ENCODE results near the gene CHD9NB. TPM values are rescaled to one million over a fixed set of nuclear protein-coding genes. Genes with fewer than 3 reads are reported as not detected.

The CHD9NB gene
- polyA plus RNA-seq, 1 of the 3 experiments (the other 2 are of a cell fraction): 2.7 TPM

- no peaks in the 10 kb centered on the region for H3K36me3 ChIP-seq (replicated peaks in 1 of 2; ENCODE audit: control insufficient read depth in 1 of 2, insufficient read depth in 2 of 2, low read length in 1 of 2)
- peaks cover 64 to 73% of the 10 kb centered on the region in 2 experiments for H3K4me1 ChIP-seq (ENCODE audit: control insufficient read depth in 1 of 2, insufficient read depth in 2 of 2, low read depth in 1 of 2, low read length in 1 of 2)
- H3K4me3 ChIP-seq (ENCODE audit: low read depth in 2 of 2, low read length in 1 of 2): no peak overlapping the region
- ChIA-PET POLR2A (no interaction called here), CTCF (interaction anchor here (1.1 to 2.4 kb wide), 2 partner anchors 15 to 124 kb away, joined by 3 to 14 read pairs; no protein-coding TSS in a partner anchor)
- no peaks in the 10 kb centered on the region for H4K20me1 ChIP-seq (ENCODE audit: insufficient read depth)
- 88% methylated on average over 4 of the region's 4 CpGs for WGBS (ENCODE audit: low lambda C conversion rate)
- no peak overlapping the region for H2AFZ ChIP-seq (ENCODE audit: low read depth)
- no peak overlapping the region for H3K4me2 ChIP-seq
- no peak for DNase-seq
- no peaks in the 10 kb centered on the region for H3K9me2 ChIP-seq
- no peaks in the 10 kb centered on the region for H3K9me3 ChIP-seq
- H3K27me3 ChIP-seq (ENCODE audit: insufficient read depth): no peaks in the 10 kb centered on the region
- peaks cover 34% of the 10 kb centered on the region for H3K79me2 ChIP-seq (ENCODE audit: insufficient read depth)
- H3K27ac ChIP-seq (ENCODE audit: low read depth in 2 of 2, low read length in 1 of 2): peak overlapping the region; percentile 99 to 100
- H3F3A ChIP-seq (replicated peaks; ENCODE audit: insufficient read depth): peaks cover 46% of the 10 kb centered on the region
- TF ChIP-seq RAD21 (IDR thresholded peaks at IDR 0.05; ENCODE audit: low read length) (no peak), TEAD4 (IDR thresholded peaks at IDR 0.05; ENCODE audit: borderline replicate concordance, insufficient read depth) (no peak), NFIC (IDR thresholded peaks at IDR 0.05; ENCODE audit: borderline replicate concordance) (no peak), FOSL2 (IDR thresholded peaks at IDR 0.05; ENCODE audit: borderline replicate concordance, low read depth) (no peak), EP300 (IDR thresholded peaks at IDR 0.05; ENCODE audit: borderline replicate concordance in 1 of 2, low read depth in 1 of 2, low read length in 1 of 2) (no peak), FOXM1 (IDR thresholded peaks at IDR 0.05; ENCODE audit: low read depth) (no peak), ELF1 (IDR thresholded peaks at IDR 0.05) (no peak), NRF1 (IDR thresholded peaks at IDR 0.05; ENCODE audit: low read depth, low read length) (no peak), RFX5 (IDR thresholded peaks at IDR 0.05; ENCODE audit: low read length) (no peak), EZH2phosphoT487 (IDR thresholded peaks at IDR 0.05; ENCODE audit: borderline replicate concordance, low read depth) (no peak)
- TF ChIP-seq, protein P1, sequence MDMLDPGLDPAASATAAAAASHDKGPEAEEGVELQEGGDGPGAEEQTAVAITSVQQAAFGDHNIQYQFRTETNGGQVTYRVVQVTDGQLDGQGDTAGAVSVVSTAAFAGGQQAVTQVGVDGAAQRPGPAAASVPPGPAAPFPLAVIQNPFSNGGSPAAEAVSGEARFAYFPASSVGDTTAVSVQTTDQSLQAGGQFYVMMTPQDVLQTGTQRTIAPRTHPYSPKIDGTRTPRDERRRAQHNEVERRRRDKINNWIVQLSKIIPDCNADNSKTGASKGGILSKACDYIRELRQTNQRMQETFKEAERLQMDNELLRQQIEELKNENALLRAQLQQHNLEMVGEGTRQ (IDR thresholded peaks at IDR 0.05; ENCODE audit: borderline replicate concordance, low read depth, low read length): no peak
- no peak overlapping the region for H3K9ac ChIP-seq
These were observed 31.4 kb upstream of the CHD9NB start for GRCh38 chr16:53084141-53084541.

GRCh38 chr16:53083119-53083518 is 30.4 kb upstream of the CHD9NB start:
- WGBS (ENCODE audit: low lambda C conversion rate): 47% methylated on average over 1 of the region's 1 CpG
- DNase-seq: no peak
- no peak overlapping the region for H2AFZ ChIP-seq (ENCODE audit: low read depth)
- H3K36me3 ChIP-seq (replicated peaks in 1 of 2; ENCODE audit: control insufficient read depth in 1 of 2, insufficient read depth in 2 of 2, low read length in 1 of 2): no peaks in the 10 kb centered on the region
- H3K9ac ChIP-seq: no peak overlapping the region
- no peaks in the 10 kb centered on the region for H3K9me3 ChIP-seq
- peaks cover 74 to 75% of the 10 kb centered on the region in 2 experiments for H3K4me1 ChIP-seq (ENCODE audit: control insufficient read depth in 1 of 2, insufficient read depth in 2 of 2, low read depth in 1 of 2, low read length in 1 of 2)
- ChIA-PET POLR2A (no interaction called here), CTCF (interaction anchor here (5.5 kb wide), 1 partner anchor 28 kb away, joined by 50 read pairs; the partner anchor contains the start of gene CHD9)
- no peaks in the 10 kb centered on the region for H3K27me3 ChIP-seq (ENCODE audit: insufficient read depth)
- no peaks in the 10 kb centered on the region for H4K20me1 ChIP-seq (ENCODE audit: insufficient read depth)
- peaks cover 42% of the 10 kb centered on the region for H3K79me2 ChIP-seq (ENCODE audit: insufficient read depth)
- H3F3A ChIP-seq (replicated peaks; ENCODE audit: insufficient read depth): peaks cover 46% of the 10 kb centered on the region
- no peak overlapping the region for H3K4me2 ChIP-seq
- H3K9me2 ChIP-seq: no peaks in the 10 kb centered on the region
- no peak overlapping the region for H3K4me3 ChIP-seq (ENCODE audit: low read depth in 2 of 2, low read length in 1 of 2)
- H3K27ac ChIP-seq (ENCODE audit: low read depth in 2 of 2, low read length in 1 of 2): peak overlapping the region; percentile 3 to 100; a peak in 3 of 4 replicates
- no peak for TF ChIP-seq USF1 (IDR thresholded peaks at IDR 0.05; ENCODE audit: borderline replicate concordance, low read depth)
- TF ChIP-seq FOSL2 (IDR thresholded peaks at IDR 0.05; ENCODE audit: borderline replicate concordance, low read depth): no peak
- TF ChIP-seq MXI1 (IDR thresholded peaks at IDR 0.05; ENCODE audit: low read depth, low read length): no peak
- no peak for TF ChIP-seq RFX5 (IDR thresholded peaks at IDR 0.05; ENCODE audit: low read length)
- no peak for TF ChIP-seq REST (IDR thresholded peaks at IDR 0.05; ENCODE audit: low read depth, low read length)
- no peak for TF ChIP-seq YY1 (IDR thresholded peaks at IDR 0.05; ENCODE audit: low read depth)
- TF ChIP-seq ZBTB33 (IDR thresholded peaks at IDR 0.05; ENCODE audit: borderline replicate concordance, low read depth): no peak
- TF ChIP-seq RAD21 (IDR thresholded peaks at IDR 0.05; ENCODE audit: low read length): no peak
- no peak for TF ChIP-seq TCF12 (IDR thresholded peaks at IDR 0.05)
- no peak for TF ChIP-seq ELF1 (IDR thresholded peaks at IDR 0.05)
